Lower leg skin (tissue), 4 donors: ENCODE measurements around the gene PCNX1. TPM values are rescaled to one million over a fixed set of nuclear protein-coding genes. Genes with fewer than 3 reads are reported as not detected.

Experiments
- DNase-seq, 2 donors: peaks; one replicate each; pipeline ENCODE4 v3.0.0-alpha.2; 2019; ENCODE audit warnings: low spot score in 2 of 2
- H3K4me3 ChIP-seq: fragments of 200-600 bp; sonication (generic); 2 replicates; pipeline ENCODE4 v1.5.1; 2017; ENCODE audit warnings: mild to moderate bottlenecking, low read depth; ENCODE audit not compliant: poor library complexity, severe bottlenecking
- CTCF ChIP-seq, 3 donors: fragments of 450-650 bp; IDR thresholded peaks; one replicate each; pipeline ENCODE4 v1.5.1; 2016; ENCODE audit warnings: antibody characterized with exemption in 3 of 3, mild to moderate bottlenecking in 3 of 3, moderate library complexity in 2 of 3
- POLR2A ChIP-seq, 2 donors: fragments of 450-650 bp; IDR thresholded peaks; one replicate each; pipeline ENCODE4 v1.6.1; 2016 to 2017; ENCODE audit warnings: antibody characterized with exemption in 2 of 2, mild to moderate bottlenecking in 1 of 2, moderate library complexity in 1 of 2
- WGBS, 2 donors: methylation state at CpG; one replicate each; pipeline ENCODE4 v1.1.5; 2018; 5-methylcytosine and 5-hydroxymethylcytosine counted together
- intact Hi-C: fragments of 100-400 bp; cut with DNase I; formaldehyde crosslinking; loops from one replicate; pipeline ENCODE4 v1.15.0; 2023; ENCODE audit warnings: low total_unique reads
- total RNA-seq, 4 donors: library from RNA; depleted of rRNA; stranded (reverse); fragments of >200 nt; gene quantifications; one replicate each; pipeline ENCODE4 v1.1.0, GENCODE V29; 2016

Gene PCNX1
- total RNA-seq, 4 donors from 2014 or later, result 14.7 to 29.4 (median 25.6) TPM

GRCh38 chr14:70881549-70882177, 25.6 kb upstream of the PCNX1 start:
- H3K4me3 ChIP-seq, result no peak overlapping the region
- no peak for DNase-seq
- TF ChIP-seq POLR2A (IDR thresholded peaks at IDR 0.05) (no peak), CTCF (IDR thresholded peaks at IDR 0.05) (no peak)
- intact Hi-C loops, result no loop called here
- 75 to 80% methylated on average over 7 of the region's 7 CpGs for WGBS, 2 donors

DNA sequence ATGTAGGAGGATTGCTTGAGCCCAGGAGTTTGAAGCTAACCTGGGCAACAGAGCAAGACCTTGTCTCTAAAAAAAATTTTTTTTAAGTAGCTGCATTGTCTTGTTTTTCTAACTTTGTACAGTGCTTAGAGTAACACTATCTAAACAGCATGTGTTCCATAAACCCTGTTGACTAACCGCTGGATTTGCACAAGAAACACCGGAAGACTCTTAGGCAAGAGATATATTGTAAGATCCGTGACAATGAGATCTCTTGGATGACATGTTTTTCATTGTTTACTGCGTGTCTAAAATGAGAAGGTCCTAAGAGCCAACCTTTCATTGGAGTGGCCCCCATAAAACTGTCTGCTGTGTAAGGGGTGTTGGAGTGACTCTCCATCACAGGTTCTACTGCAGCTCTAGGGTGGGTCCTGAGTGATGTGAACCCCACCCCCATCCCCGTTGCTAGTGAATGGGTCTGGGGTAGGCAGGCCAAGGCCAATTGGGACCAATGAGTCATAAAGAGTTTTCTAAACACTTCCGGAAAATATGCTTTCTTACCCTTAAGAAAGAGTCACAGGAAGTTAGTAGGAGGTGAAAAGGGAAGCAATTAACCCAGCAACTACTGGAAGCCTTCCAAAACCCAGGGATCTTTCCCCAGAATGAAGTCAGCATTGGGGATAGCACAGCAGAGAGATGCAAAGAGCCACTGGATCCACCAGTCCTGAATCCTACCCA, 24.3 kb upstream of the PCNX1 start:
- DNase-seq, result no peak
- H3K4me3 ChIP-seq, result no peak overlapping the region
- WGBS, 2 donors, result 63 to 70% methylated on average over 6 of the region's 6 CpGs
- intact Hi-C loops, result no loop called here
- no peak for TF ChIP-seq CTCF (IDR thresholded peaks at IDR 0.05)
- TF ChIP-seq POLR2A (IDR thresholded peaks at IDR 0.05), result no peak

- TF ChIP-seq POLR2A (IDR thresholded peaks at IDR 0.05) (no peak), CTCF (IDR thresholded peaks at IDR 0.05) (no peak)
- no peak for DNase-seq
- H3K4me3 ChIP-seq, result no peak overlapping the region
- 87 to 94% methylated on average over 8 of the region's 8 CpGs for WGBS, 2 donors
- intact Hi-C loops, result no loop called here
Measured at GRCh38 chr14:70884595-70885342, 22.5 kb upstream of the PCNX1 start.

DNA sequence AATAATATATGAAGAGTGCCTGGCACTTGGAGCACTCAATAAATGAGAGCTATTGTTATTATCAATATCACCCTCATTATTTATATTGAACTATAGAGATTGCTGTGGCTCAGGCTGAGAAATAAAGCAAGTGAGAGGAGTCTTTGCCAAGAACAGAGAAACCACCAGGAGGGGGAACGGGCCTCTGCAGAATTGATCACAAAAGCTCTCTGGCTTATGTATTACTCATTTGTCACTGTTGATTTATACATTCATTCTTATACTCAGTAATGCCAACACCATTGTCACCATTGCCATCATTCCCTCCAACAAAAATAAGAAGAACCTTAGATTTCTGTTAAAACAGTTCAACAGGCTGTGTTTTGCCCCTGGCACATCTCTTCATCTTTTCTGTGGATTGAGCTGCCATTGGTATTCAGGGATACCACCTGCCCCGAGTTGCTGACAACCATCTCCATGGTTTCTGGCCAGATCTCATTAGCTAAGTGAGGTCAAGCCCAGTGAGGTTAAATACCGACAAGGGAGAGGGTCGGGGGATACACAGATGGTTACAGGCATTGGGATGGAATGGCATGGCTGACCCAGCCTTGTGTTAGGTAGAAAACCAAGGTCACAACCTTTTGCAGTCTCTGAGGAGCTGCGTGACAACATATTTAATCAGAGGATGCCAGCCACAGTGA, 21.8 kb upstream of the PCNX1 start:
- WGBS, 2 donors, result 82% methylated on average over 5 of the region's 5 CpGs
- TF ChIP-seq POLR2A (IDR thresholded peaks at IDR 0.05) (no peak), CTCF (IDR thresholded peaks at IDR 0.05) (no peak)
- H3K4me3 ChIP-seq, result no peak overlapping the region
- DNase-seq, result no peak
- intact Hi-C loops, result no loop called here

DNA sequence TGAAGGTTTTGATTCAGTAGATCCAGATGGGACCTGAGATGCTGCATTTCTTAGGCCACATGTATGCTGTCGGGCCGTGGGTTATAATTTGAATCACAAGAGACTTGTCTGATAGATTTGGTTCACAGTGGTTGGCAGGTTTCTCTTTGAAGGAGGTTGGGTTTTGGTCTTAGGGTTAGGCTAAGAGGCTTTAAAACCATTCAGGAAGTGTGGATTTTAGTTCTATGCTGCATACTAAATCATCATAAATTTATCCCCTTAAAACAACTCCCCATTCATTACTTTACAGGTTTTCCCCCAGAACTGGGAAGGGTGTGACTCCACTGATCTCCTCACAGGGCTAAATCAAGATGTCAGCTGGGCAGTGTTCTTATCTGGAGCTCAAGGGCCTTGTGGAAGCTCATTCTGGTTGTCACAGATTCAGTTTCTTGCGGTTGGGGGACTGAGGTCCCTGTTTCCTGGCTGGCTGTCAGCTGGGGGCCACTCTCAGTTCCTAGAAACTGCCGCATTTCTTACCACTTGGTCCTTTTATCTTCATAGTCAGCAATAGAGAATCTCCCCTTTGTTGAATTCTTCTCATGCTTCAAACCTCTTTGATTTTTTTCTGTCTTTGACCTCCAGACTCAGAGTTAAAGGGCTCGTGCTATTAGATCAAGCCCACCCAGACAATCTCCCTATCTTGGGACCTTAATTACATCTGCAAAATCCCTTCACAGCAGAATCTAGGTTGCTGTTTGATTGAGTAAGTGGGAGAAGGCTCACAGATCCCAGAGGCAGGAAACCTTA, 20.6 kb upstream of the PCNX1 start:
- DNase-seq, result no peak
- no peak overlapping the region for H3K4me3 ChIP-seq
- WGBS, 2 donors, result 66 to 72% methylated on average over 5 of the region's 5 CpGs

More for the DNA sequence above, 20.6 kb upstream of the PCNX1 start:
- TF ChIP-seq CTCF (IDR thresholded peaks at IDR 0.05) (no peak), POLR2A (IDR thresholded peaks at IDR 0.05) (no peak)
- intact Hi-C loops, result no loop called here
